Activated CD4-positive, CD25-positive, alpha-beta regulatory T cell treated with anti-CD3 and anti-CD28 coated beads, Interleukin-2, amount 50 U/mL, for 72 hours (primary cell): ENCODE results near the gene DNASE1L2.
"Not testable (repeated sequence)": the region's sequence is repeated elsewhere in the genome, so short reads cannot be mapped to it uniquely, and the experiment has no call there.

Experiments used
- DNase-seq: peaks from one replicate; pipeline ENCODE4 v3.0.0; 2021

The DNASE1L2 gene

DNA sequence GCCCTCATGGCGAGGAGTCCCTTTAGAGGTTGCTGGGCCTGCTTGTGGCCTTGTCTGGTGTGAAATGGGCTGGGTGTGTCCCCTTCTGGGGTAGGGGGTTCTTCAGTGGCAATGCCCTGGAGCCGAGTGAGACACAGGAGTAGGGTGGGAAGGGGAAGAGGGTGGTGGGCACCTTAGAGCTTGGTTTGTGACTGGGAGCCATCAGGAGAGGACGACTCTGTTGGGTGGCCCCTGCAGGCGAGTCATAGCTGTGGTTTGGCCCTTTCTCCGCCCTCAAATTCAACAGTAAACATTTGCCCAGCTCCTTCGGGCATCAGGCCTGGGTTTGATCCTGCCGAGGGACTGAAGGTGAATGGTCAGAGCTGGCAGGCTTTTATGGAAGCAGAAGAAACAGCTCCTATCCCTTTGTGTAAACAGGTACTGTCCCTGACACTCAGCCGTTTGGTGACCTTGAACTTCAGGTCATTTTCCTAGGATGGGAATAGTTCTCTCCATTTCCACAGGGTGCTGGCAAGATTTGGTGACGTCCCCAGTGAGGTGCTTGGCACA is 9.9 kb upstream of the DNASE1L2 start:
- no peak for DNase-seq

DNA sequence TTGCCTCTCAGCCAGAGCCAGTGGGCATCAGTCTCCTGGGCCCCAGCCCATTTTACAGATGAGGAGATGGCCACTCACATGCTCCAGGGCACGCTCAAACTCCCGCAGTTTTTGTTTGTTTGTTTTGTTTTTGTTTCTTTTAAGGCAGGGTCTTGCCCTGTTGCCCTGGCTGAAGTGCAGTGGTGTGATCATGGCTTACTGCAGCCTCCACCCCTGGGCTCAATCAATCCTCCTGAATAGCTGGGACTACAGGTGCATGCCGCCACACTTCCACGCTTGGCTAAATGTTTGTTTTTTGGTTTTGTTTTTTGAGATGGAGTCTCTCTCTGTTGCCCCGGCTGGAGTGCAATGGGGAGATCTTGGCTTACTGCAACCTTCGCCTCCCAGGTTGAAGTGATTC is 9.3 kb upstream of the DNASE1L2 start:
- DNase-seq, result no peak

DNA sequence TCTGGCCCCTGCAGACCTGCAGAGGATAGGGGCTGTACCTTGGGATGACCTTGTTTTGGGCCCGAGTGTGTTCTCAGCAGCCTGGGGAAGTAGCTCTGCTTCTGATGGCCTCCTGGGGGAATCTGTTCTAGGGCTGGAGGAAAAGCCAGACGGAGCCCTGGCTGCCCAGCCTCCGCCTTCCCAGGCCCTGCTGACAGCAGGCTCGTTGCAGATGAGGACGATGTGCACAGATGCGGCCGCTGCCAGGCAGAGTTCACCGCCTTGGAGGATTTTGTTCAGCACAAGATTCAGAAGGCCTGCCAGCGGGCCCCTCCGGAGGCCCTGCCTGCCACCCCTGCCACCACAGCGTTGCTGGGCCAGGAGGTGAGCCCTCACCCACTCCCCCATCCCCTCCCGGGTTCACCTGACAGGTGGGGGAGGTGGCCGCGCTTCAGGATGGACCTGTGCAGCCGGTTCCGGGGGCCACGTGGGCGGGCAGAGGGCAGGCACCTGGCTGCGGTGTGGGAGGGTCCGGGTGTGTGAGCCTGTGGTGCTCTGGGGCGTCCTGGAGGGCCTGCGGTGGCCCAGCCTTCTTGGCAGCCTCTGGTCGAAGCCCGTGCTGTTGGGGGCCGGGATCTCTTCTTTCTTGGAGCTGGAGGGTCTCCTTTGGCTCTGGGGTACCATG is 8.0 kb upstream of the DNASE1L2 start:
- DNase-seq, result no peak

DNA sequence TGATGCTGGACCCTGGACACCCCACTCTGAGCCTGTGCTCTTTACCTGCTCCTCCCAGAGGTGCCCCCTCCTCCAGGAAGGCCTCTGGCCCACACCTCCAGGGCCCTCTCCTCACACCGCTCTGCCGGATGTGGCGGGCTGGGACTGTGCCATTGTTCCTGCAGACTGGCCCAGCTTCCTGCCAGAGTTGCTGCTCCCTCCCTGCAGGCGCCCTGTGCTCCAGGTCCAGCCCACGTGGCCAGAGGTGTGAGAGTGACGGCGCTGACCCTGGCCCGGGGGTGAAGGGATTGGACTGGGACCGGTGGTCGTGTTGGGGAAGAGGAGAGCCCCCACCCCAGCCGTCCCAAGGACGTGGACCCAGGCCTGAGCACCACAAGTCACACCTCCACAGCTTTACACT is 7.2 kb upstream of the DNASE1L2 start:
- no peak for DNase-seq

DNA sequence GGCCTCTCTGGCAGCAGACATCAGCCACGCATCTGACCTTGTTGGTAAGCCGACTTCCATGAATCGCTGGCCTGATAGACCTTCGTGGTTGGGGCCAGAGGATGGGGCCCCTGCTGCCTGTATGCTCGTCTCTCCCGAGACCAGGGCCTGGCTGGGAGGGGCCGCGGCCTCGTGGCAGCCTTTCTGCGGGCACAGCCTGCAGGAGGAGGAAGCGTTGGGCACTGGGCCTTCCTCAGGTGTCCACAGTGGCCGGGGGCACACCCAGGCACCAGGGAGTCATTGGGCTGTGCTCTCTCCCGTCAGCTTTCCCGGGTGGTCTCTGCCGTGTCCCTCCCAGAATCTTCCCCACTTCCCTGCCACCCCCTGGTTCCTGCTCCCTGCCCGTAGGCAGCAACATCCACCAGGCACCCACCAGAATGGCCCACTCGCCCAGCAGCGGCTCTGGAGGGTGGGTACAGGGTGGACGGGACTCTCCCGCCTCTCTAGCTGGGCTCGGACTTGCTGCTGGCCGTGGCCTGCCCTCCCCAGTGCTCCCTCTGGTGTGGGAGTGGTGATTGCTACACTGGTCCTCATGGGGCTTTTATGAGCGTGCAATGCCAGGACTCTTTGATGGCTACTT is 6.5 kb upstream of the DNASE1L2 start:
- no peak for DNase-seq

DNA sequence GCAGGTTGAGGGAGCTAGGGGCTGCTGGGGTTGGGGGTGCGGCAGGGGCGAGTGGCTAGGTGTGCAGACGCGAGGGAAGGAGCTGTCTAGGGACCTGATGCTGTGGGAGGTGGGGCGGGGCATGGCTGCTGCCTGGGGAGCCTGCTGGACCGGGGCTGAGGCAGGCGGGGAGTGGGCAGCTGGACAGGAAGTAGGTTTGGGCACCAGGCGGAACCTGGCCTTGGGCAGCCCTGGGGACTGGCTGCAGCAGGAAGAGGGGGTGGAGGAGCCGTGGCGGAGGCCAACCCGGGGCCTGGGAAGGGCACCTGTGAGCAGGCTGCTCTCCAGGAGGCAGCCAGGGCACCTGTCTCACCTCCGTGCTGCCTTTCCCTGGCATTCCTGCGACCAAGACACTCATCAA is 5.9 kb upstream of the DNASE1L2 start:
- no peak for DNase-seq

DNA sequence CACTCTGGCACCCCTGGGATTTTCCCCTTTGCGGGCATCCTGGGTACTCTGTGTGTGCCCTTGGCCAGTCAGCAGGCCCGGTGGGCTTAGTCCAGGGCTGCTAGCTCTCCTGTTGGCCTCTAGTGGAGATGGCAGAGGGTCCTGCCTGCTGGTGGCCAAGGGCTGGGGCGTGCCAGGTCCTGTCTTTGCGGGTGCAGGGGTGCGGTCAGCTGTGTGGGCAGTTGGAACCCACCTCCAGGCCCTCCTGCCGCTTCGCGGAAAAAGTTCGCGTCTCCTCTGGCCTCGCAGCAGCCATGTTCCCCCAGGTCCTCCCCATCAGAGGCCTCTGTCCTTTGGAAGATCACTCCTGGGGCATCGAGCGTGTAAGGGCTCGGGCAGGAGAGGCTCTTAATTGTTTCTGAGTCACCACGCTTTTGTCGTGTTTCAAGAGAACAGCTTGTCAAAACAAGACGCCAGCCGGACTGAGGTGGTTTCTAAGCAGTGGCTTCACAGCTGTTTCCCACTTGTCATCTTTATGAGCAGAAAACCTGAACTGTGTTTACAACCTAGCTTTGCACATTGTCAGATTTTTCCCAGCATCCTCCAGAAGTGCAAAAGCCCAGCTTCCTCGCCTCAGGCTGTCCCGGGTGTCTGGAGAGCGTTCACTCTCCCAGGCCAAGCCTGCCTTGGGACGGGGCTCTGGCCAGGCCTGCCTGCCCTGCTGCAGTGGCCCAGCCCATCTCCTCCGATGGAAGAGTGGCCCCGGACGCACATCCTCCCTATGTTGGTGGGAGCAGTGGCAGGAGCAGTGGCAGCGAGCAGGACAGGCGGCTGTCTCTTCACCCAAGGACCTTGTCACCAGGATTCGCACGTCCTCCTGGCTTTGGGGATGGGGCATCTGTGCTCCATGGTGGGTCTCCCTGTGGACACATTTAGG is 5.0 kb upstream of the DNASE1L2 start:
- no peak for DNase-seq

DNA sequence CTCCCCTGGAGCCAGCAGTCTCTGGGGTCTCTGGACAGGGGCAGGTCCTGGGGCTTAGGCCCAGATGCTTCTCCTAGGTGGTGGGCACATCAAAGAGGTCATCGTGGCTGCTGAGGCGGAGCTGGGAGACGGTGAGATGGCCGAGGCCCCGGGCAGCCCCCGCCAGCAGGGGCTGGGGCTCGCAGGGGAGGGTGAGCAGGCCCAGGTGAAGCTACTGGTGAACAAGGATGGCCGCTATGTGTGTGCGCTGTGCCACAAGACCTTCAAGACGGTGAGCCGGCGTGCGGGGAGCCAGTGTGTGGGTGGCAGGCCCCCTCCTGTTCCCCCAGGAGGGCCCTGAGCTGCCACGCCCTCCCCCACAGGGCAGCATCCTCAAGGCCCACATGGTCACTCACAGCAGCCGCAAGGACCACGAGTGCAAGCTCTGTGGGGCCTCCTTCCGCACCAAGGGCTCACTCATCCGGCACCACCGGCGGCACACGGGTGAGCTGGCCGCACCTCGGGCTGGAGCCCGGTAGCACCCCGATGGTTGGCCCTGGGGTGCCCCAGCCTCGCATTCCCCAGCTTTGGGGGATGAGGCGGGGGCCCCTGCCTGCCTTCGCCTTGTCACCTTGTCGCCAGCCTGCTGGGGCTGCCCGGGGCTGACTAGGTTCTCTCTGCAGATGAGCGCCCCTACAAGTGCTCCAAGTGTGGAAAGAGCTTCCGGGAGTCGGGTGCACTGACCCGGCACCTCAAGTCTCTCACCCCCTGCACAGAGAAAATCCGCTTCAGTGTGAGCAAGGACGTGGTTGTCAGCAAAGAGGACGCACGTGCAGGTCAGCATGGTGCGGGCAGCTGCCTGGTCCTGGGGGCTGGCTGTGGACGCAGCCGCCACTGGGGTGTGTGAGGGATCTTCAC is 3.9 kb upstream of the DNASE1L2 start:
- DNase-seq, result no peak

DNA sequence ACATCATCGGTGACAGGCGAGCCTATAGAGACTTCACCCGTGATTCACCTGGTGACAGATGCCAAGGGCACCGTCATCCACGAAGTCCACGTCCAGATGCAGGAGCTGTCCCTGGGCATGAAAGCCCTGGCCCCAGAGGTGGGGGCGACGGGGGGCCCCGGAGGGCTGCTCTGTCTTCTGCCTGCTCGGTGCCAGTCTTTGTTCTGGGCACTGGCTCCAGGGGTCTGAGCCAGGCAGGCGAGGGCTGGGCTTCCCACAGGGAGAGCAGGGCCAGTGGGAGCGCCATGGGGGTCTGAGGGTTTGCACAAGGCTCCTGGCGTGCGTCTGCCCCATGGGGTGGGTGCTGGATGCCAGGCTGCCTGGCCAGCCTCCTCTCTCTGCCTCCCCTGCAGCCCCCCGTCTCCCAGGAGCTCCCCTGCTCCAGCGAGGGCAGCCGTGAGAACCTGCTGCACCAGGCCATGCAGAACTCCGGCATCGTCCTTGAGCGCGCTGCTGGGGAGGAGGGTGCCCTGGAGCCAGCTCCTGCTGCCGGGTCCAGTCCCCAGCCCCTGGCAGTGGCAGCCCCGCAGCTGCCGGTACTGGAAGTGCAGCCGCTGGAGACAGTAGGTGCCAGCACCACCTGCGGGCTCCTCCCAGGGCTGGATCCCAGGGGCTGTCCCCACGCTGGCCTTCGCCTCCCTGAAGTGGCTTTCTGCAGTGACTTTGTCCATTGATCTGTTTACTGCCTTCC is 3.0 kb upstream of the DNASE1L2 start:
- no peak for DNase-seq

DNA sequence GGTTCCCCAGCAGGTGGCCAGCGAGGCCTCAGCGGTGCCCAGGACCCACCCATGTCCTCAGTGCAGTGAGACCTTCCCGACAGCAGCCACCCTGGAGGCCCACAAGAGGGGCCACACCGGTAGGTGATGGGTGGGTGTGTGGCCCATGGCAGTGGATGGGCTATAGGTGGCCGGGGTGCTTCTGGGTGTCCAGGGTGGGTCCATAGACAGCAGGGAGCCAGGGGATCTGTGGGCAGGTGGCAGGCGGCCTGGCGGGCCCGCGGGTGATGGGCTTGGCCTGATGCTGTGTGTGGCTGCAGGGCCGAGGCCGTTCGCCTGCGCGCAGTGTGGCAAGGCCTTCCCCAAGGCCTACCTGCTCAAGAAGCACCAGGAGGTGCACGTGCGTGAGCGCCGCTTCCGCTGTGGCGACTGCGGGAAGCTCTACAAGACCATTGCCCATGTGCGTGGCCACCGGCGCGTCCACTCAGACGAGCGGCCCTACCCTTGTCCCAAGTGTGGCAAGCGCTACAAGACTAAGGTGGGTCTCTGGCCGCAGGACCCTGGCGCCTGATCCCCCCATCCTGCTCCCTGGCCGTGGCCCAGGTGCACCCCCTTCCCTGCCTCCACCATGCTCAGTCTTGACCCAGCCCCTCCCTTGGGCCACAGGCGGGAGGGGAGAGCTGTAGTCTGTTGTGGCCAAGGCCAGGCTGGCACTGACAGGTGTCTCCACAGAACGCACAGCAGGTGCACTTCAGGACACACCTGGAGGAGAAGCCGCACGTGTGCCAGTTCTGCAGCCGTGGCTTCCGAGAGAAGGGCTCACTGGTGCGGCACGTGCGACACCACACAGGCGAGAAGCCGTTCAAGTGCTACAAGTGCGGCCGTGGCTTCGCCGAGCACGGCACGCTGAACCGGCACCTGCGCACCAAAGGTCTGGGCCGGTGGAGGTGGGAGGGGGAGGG is 2.1 kb upstream of the DNASE1L2 start:
- DNase-seq, result no peak

DNA sequence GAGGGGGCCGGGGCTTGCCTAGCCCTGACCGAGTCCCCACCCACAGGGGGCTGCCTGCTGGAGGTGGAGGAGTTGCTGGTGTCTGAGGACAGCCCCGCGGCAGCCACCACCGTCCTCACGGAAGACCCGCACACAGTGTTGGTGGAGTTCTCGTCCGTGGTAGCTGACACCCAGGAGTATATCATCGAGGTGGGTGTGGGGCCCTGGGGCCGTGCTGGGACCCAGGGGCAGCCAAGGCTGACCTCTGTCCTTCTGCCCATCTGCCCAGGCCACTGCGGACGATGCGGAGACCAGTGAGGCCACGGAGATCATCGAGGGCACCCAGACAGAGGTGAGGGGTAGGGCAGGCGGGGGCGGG is 1.5 kb upstream of the DNASE1L2 start:
- no peak for DNase-seq

DNA sequence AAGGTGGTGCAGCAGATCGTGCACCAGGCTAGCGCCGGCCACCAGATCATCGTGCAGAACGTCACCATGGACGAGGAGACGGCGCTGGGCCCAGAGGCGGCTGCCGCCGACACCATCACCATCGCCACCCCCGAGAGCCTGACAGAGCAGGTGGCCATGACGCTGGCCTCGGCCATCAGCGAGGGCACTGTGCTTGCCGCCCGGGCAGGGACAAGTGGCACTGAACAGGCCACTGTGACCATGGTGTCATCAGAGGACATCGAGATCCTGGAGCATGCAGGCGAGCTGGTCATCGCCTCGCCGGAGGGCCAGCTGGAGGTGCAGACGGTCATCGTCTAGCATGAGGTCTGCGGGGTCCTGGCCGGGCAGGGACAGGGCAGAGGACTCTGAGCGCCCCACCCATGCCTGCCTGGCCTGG is 1.0 kb upstream of the DNASE1L2 start:
- DNase-seq, result no peak

DNA sequence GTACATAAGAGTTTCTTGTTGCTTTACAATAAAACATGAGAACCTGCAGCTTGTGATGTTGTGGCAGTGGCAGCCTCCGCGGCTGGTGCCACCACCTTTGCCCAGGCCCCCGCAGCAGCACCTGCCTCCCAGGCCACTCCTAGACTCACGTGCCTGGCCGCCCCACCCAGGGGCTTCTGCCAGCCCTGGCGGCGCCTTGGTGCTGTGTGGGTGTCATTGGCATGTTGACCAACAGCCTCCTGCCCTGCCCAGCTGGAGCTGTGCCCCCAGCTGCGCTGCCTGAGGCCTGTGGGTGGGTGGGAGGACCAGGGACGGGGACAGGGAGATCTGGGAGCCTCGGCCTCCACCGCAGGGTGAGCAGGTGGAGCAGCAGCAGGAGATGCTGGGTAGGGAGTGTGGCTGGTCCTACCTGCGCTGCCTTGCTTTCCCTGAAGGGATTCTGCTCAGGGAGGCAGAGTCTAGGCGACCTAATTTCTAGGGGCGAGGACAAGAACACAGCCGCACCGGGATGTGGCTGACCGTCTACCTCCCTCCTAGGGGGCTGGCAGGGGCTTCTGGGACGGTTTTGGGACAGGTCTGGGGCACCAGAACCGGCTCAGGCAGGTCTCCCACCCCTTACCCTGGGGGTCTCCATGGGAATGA is 428 bp upstream of the DNASE1L2 start:
- DNase-seq, result no peak

DNA sequence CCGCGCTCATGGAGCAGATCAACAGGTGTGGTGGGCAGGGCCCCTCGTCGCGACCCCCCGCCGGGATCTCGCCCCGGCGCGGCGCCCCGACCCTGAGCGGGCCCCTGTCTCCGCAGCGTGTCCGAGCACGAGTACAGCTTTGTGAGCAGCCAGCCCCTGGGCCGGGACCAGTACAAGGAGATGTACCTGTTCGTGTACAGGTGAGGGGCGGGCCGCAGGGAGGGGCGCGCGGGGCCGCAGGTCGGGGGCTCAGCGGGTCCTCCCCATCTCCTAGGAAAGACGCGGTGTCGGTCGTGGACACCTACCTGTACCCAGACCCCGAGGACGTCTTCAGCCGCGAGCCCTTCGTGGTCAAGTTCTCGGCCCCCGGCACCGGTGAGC is 848 bp downstream of the DNASE1L2 start:
- DNase-seq, result no peak

DNA sequence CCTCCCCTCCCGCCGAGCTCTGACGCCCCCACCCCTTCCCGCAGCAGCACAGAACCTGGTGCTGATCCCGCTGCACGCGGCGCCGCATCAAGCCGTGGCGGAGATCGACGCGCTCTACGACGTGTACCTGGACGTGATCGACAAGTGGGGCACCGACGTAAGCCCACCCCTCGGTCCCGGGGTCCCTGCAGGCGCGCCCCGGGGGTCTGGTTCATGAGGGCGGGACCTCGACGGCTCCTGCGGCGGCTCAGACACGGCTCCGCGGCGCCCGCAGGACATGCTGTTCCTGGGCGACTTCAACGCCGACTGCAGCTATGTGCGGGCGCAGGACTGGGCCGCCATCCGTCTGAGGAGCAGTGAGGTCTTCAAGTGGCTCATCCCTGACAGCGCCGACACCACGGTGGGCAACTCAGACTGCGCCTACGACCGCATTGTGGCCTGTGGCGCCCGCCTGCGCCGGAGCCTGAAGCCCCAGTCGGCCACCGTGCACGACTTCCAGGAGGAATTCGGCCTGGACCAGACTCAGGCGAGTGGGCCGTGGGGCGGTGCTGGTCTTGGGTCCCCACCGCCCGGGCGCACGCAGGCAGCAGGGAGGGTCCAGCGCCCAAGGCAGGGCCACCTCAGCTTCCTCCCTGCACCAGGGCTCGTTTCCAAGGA is 1.4 kb downstream of the DNASE1L2 start:
- no peak for DNase-seq

DNA sequence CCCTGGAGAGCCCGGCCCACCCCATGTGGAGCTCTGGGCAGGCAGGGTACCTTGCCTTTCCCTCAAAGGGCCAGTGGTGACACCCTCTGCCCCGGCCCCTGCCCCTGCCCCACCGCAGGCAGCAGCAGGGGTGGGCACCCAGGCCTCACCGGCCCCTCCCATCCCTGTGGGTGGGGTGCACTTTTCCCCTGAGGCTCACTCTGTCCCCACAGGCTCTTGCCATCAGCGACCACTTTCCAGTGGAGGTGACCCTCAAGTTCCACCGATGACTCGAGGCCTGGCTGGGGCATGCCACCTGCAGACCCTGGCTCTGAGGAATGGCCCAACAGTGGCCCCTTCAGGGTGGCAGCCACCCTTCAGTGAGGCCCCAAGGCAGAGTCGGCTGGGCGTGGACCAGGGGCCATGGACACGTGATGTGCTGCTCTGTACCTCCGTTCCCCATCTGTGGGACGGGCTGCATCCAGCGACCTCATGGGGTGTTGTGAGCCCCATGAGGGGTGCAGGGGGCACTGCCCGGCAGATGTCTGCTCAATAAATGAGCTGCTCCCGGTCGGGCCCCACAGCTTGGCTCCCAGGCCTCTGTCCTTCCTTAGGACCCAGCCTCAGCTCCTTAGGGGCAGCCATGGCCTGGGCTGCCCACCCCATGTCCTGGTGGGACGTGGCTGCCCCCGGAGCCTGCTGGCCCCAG is 2.0 kb downstream of the DNASE1L2 start:
- no peak for DNase-seq

DNA sequence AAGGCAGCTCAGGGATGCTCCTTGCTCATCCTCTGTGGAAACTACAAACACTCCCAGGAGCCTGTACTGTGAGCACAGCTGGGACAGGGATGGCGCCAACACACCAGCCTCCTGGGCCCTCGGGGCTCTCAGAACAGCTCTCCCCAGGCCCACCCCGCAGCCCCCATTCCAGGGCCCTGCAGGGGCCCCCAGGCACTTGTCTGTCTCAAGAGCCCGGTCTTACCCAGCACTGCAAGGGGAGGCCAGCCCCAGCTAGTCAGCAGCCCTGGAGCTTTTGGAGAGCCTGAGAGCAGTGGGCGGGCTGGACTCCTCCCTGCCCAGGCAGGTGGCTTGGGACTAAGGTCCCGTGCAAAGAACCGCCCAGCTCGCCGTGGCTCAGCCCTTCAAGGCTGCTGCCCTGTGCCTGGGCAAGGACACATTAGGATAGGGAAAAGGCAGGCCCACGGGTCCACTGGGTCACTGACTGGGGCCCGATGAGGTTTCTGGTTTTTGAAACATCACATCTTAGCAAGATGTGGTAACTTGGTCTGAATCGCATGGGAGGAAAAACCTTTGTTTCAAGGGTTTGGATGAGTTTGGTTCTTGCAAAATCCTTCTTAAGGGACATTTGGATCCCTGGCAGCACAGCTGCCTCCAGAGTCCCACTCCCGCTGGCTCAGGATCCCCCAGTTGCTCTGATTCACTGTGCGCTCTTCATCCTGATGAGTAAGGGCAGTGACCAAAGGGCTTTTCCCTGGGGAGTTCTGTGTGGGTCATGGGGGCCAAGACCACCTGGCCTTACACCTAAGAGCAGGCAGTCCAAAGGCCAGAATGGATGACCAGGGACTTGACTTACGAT is 2.8 kb downstream of the DNASE1L2 start:
- DNase-seq, result no peak

DNA sequence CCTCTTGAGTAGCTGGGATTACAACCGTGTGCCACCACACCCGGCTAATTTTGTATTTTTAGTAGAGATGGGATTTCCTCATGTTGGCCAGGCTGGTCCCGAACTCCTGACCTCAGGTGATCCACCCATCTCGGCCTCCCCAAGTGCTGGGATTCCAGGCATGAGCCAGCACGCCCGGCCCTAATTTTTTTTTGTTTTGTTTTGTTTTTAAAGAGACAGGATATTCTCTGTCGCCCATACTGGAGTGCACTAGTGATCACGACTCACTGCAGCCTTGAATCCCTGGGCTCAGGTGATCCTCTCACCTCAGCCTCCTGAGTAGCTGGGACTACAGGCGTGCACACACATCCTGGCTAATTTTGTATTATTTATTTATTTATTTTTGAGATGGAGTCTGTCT is 4.1 kb downstream of the DNASE1L2 start:
- DNase-seq, result not testable (repeated sequence)
